HG02798 (cell line): ENCODE measurements around the gene METAP1D.

ENCODE experiments used
- ATAC-seq: cut with Tn5 transposase; IDR thresholded peaks from one replicate; pipeline ENCODE4 v1.9.1; 2021; ENCODE audit warnings: mild to moderate bottlenecking; ENCODE audit not compliant: unreplicated experiment, poor library complexity

METAP1D gene

GRCh38 chr2:172089005-172089504, 89.3 kb downstream of the METAP1D start:
- ATAC-seq, result no peak

- no peak for ATAC-seq
Observed at GRCh38 chr2:172089633-172090032, 89.9 kb downstream of the METAP1D start.

- no peak for ATAC-seq
Observed at GRCh38 chr2:172090044-172090961, 90.5 kb downstream of the METAP1D start.

- ATAC-seq, result no peak
Observed at GRCh38 chr2:172091000-172091641, 91.4 kb downstream of the METAP1D start.

GRCh38 chr2:172091761-172092566, 92.2 kb downstream of the METAP1D start:
- ATAC-seq, result no peak

- no peak for ATAC-seq
Observed at GRCh38 chr2:172092716-172093415, 93.1 kb downstream of the METAP1D start.

GRCh38 chr2:172093416-172094293, 93.9 kb downstream of the METAP1D start:
- ATAC-seq, result no peak

GRCh38 chr2:172094294-172095145, 94.8 kb downstream of the METAP1D start:
- no peak for ATAC-seq

- no peak for ATAC-seq
Observed at GRCh38 chr2:172095146-172095904, 95.6 kb downstream of the METAP1D start.

GRCh38 chr2:172095905-172096625, 96.3 kb downstream of the METAP1D start:
- no peak for ATAC-seq

- no peak for ATAC-seq
Observed at GRCh38 chr2:172096626-172097547, 97.1 kb downstream of the METAP1D start.

- ATAC-seq, result no peak
Observed at GRCh38 chr2:172097557-172098131, 97.9 kb downstream of the METAP1D start.

GRCh38 chr2:172098287-172098649, 98.5 kb downstream of the METAP1D start:
- ATAC-seq, result no peak

- no peak for ATAC-seq
Observed at GRCh38 chr2:172098650-172099471, 99.1 kb downstream of the METAP1D start.
